Colonic mucosa (tissue), 4 donors: ENCODE measurements around the gene ADAMTS2. TPM values are rescaled to one million over a fixed set of nuclear protein-coding genes. Genes with fewer than 3 reads are reported as not detected.
"Not testable (repeated sequence)": the region's sequence is repeated elsewhere in the genome, so short reads cannot be mapped to it uniquely, and the experiment has no call there.

Source experiments
- DNase-seq: peaks from one replicate; pipeline ENCODE4 v3.0.0-alpha.2; 2020
- H3K27ac ChIP-seq: fragments of 200-600 bp; one replicate; pipeline ENCODE4 v1.8.0; 2021
- H3K27me3 ChIP-seq: fragments of 200-600 bp; one replicate; pipeline ENCODE4 v1.8.0; 2021
- H3K36me3 ChIP-seq: fragments of 200-600 bp; one replicate; pipeline ENCODE4 v1.8.0; 2021
- H3K4me1 ChIP-seq: fragments of 200-600 bp; one replicate; pipeline ENCODE4 v1.8.0; 2021; ENCODE audit warnings: mild to moderate bottlenecking
- H3K4me3 ChIP-seq: fragments of 200-600 bp; one replicate; pipeline ENCODE4 v1.8.0; 2021
- H3K9ac ChIP-seq, 2 donors: one replicate each; pipeline ENCODE4 v1.7.0; 2013; ENCODE audit warnings: control low read depth in 2 of 2, low read depth in 2 of 2, low read length in 2 of 2
- H3K9me3 ChIP-seq: fragments of 200-600 bp; one replicate; pipeline ENCODE4 v1.8.0; 2021
- intact Hi-C: fragments of 100-400 bp; cut with DNase I; formaldehyde crosslinking; loops from one replicate; pipeline ENCODE4 v1.14.1; 2022
- total RNA-seq, 2 donors: library from RNA; stranded (reverse); fragmentation: NEBNext Ultra II Directional in 1 of 2; extraction: Animal tissue kit (Norgen Biotek cat#: 25700) in 1 of 2; gene quantifications; one replicate each; pipeline ENCODE4 v1.2.1, GENCODE V29; 2021
- TF ChIP-seq, protein P1 (sequence below): fragments of 200-600 bp; IDR thresholded peaks from one replicate; pipeline ENCODE4 v1.8.0; 2022; ENCODE audit warnings: antibody characterized with exemption, mild to moderate bottlenecking
- donor health status: healthy.
- donor health status: DM: no; HTN: no; CAD: no.
- donor health status: DM: no; HTN: no; CAD: no.

The ADAMTS2 gene
- total RNA-seq, 2 donors from 2014 or later, result 2.9 to 4.0 TPM

DNA sequence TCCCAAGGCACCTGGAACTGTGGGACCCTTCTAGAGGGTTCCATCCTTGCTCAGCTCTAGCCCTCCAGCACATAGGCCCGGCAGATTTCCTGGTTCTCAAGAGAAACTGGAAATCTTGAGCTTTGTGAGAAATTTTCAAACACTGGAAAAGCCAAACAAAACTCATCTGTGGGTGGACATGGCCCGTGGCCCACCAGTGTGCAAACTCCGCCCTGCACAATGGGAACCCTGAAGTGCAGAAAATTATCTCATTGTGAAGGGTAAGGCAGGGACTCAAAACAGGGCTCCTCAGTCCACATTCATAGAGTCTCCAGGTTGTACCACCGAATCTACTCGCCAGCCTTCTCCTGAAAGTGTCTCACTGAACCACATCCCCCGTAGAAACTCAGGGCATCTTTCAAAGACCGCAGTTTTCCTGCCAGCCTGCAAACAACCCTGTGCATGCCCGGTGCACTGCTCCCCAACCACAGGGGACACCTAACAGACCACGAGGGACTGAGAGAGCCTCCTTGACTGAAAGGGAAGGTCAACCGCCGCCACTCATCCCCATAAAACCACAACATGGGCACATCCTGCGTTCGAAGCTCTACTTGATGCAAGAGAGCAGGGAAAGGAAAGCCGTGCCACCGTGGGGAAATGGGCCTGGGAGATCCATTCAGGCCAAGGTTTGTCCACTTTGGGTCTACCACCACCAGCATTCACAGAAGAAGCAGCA lies 18.1 kb downstream of the ADAMTS2 start:
- TF ChIP-seq, protein P1, sequence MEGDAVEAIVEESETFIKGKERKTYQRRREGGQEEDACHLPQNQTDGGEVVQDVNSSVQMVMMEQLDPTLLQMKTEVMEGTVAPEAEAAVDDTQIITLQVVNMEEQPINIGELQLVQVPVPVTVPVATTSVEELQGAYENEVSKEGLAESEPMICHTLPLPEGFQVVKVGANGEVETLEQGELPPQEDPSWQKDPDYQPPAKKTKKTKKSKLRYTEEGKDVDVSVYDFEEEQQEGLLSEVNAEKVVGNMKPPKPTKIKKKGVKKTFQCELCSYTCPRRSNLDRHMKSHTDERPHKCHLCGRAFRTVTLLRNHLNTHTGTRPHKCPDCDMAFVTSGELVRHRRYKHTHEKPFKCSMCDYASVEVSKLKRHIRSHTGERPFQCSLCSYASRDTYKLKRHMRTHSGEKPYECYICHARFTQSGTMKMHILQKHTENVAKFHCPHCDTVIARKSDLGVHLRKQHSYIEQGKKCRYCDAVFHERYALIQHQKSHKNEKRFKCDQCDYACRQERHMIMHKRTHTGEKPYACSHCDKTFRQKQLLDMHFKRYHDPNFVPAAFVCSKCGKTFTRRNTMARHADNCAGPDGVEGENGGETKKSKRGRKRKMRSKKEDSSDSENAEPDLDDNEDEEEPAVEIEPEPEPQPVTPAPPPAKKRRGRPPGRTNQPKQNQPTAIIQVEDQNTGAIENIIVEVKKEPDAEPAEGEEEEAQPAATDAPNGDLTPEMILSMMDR, result no peak
- H3K9ac ChIP-seq, result no peak overlapping the region
- no peaks in the 10 kb centered on the region for H3K4me1 ChIP-seq
- H3K27ac ChIP-seq, result no peak overlapping the region
- no peaks in the 10 kb centered on the region for H3K27me3 ChIP-seq
- no peak for DNase-seq
- H3K4me3 ChIP-seq, result no peak overlapping the region
- intact Hi-C loops, result no loop called here
- H3K9me3 ChIP-seq, result no peaks in the 10 kb centered on the region
- no peaks in the 10 kb centered on the region for H3K36me3 ChIP-seq

DNA sequence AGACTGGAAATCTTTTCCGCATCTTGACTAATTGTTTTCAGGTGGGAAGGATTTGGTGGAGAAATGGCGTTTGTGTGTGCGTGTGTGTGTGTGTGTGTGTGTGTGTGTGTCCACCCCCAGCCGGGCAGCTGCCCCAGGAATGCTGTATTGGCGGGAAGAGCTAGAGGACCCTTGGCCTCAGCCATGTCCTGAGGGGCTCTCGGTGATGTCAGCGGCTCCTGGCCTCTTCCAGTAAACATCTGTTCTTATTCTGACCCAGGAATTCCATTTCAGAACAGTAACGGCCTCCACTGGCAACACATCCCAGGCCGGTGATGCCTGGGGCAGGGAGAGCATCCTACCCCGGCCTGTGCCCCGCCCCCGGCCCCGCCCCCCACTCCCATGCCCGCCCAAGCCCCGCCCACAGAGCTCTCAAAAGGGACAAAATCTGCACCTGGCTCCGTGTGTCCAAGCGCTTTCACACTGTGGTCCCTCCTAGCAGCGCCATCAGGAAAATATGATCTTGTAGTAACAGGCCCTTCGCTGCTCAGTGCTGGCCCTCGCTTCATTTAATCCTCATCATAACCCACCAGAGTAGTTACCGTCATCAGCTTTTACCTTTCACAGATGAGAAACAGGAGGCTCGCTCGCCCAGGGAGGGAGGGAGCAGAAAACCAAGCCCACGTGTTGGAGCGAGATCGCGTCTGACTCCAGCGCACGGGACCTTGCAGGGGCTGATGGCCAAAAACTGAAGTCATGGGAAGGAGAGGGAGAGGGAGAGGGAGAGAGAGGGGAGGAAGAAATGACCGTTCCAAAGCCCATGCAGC lies 18.9 kb downstream of the ADAMTS2 start:
- Histone ChIP-seq H3K36me3 (no peaks in the 10 kb centered on the region), H3K9me3 (no peaks in the 10 kb centered on the region), H3K9ac (no peak overlapping the region), H3K4me3 (no peak overlapping the region), H3K27ac (no peak overlapping the region), H3K27me3 (no peaks in the 10 kb centered on the region), H3K4me1 (no peaks in the 10 kb centered on the region)
- intact Hi-C loops, result no loop called here
- peak; percentile 28 for DNase-seq
- TF ChIP-seq, protein P1, result no peak

DNA sequence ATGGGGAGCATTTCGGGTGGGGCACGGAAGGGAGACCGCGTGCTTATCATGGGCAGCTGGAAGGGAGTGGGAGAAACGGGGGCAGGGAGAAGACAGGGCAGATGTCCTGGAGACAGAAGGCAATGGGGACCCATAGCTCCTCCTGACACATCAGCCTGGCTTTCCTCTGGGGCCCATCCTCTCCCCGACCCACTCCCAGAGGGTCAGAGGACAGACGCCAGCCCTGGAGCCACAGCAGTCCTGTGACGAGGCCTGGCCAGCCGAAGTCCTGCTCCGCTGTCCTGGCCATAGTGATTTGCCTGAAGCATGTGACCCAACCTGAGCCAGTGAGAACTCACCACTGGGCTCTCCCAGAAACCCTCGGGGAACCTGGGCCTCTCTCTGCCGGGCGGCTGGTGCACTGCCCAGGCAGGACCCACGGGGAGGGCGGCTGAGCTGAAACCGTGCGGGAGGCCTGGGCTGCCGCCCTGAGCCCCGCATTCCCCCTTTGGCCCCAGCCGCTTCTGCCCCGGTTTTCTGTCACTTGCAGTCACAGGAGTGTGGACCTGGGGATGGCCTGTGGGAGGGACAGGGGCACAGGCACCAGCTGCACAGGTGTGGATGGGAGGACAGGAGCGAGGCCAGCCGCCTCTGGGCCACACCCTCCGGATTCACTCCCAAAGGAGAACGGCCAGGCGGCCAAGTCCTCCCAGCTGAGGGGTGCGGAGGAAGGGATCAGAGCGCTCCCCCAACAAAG lies 19.8 kb downstream of the ADAMTS2 start:
- H3K27ac ChIP-seq, result no peak overlapping the region
- no peak overlapping the region for H3K4me3 ChIP-seq
- TF ChIP-seq, protein P1, result no peak
- intact Hi-C loops, result no loop called here
- H3K27me3 ChIP-seq, result no peaks in the 10 kb centered on the region
- H3K4me1 ChIP-seq, result no peaks in the 10 kb centered on the region
- no peaks in the 10 kb centered on the region for H3K36me3 ChIP-seq
- no peaks in the 10 kb centered on the region for H3K9me3 ChIP-seq
- no peak for DNase-seq
- H3K9ac ChIP-seq, result no peak overlapping the region

DNA sequence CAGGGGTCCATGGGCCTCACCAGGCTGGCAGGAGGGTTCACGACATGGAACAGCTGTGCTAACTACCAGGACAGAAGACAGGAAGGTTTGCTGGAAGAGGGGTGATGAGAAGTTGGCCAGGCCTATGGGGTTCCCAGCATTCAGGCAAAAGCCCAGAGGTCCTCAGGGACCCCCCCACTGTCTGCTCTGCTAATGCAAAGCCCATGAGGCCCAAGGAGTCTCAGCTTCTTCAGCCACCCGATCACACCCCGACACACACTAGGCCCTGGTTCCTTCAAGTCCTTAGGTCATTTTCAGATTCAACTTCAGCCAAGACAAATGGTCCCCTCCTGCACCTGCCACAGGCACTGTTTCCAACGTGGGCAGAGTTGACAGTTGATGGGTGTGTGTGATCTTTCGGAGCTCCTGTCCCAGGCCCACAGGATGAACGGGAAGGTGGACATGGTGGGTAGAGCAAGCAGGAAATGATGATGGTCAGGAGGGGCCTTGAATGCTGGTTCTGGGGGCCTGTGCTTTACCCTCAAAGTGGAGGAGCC lies 20.4 kb downstream of the ADAMTS2 start:
- TF ChIP-seq, protein P1, result no peak
- Histone ChIP-seq H3K36me3 (no peaks in the 10 kb centered on the region), H3K4me1 (no peaks in the 10 kb centered on the region), H3K9me3 (no peaks in the 10 kb centered on the region), H3K27me3 (no peaks in the 10 kb centered on the region), H3K27ac (no peak overlapping the region), H3K4me3 (no peak overlapping the region), H3K9ac (no peak overlapping the region)
- intact Hi-C loops, result no loop called here
- no peak for DNase-seq

DNA sequence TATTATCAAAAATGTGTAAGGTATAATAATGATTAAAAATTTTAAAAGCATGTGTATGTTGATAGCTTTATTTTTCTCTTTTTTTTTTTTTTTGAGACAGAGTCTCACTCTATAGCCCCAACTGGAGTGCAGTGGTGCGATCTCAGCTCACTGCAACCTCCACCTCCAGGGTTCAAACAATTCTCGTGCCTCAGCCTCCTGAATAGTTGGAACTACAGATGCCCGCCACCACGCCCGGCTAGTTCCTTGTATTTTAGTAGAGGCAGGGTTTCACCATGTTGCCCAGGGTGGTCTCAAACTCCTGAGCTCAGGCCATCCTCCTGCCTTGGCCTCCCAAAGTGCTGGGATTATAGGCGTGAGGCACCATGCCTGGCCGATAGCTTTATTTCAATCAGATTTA lies 20.9 kb downstream of the ADAMTS2 start:
- intact Hi-C loops, H3K27me3 ChIP-seq, H3K9ac ChIP-seq, H3K9me3 ChIP-seq, H3K36me3 ChIP-seq, H3K4me1 ChIP-seq, H3K4me3 ChIP-seq, H3K27ac ChIP-seq, DNase-seq: not testable (repeated sequence)
